ENCODE measurements around the gene SERPINA3.
"Not testable (repeated sequence)": the region's sequence is repeated elsewhere in the genome, so short reads cannot be mapped to it uniquely, and the experiment has no call there.

The SERPINA3 gene

GRCh38 chr14:94612174-94612573 lies at the start of gene SERPINA3:
Gene SERPINA3 (plus strand): TSS chr14:94612391. CDS start chr14:94614442, 2,051 bp downstream.
- no peak for DNase-seq (ENCODE audit: low read depth in 3 of 3)

GRCh38 chr14:94562941-94563883 lies 49.0 kb upstream of the SERPINA3 start:
- DNase-seq (ENCODE audit: low read depth in 3 of 3), result no peak

GRCh38 chr14:94564381-94564780 lies 47.8 kb upstream of the SERPINA3 start:
- no peak for DNase-seq (ENCODE audit: low read depth in 3 of 3)

- DNase-seq (ENCODE audit: low read depth in 3 of 3), result no peak
Observed at GRCh38 chr14:94568186-94568585, 44.0 kb upstream of the SERPINA3 start.

DNA sequence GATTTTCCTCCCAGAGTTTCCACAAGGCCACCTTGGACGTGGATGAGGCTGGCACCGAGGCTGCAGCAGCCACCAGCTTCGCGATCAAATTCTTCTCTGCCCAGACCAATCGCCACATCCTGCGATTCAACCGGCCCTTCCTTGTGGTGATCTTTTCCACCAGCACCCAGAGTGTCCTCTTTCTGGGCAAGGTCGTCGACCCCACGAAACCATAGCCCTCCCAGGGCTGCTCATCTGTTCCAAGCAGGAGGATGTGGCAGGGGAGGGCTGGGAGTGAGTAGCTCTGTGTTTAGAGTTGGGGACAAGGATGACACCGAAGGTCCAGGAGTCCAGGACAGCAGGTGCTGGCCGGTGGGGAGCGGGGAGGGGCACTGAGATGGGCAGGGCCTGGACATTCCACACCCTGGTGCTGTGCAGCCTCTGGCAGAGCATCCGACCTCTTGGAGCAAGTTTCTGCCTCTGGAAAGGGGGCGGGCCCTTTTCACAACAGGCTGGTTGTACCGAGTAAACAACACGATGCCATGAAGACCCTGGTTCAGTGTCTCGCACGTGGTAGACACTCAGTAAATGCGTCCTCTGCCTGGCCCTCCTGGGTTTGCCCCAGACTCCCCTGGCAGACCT lies 42.7 kb upstream of the SERPINA3 start:
- no peak for DNase-seq (ENCODE audit: low read depth in 3 of 3)

GRCh38 chr14:94570002-94570400 lies 42.2 kb upstream of the SERPINA3 start:
- DNase-seq (ENCODE audit: low read depth in 3 of 3), result no peak

DNA sequence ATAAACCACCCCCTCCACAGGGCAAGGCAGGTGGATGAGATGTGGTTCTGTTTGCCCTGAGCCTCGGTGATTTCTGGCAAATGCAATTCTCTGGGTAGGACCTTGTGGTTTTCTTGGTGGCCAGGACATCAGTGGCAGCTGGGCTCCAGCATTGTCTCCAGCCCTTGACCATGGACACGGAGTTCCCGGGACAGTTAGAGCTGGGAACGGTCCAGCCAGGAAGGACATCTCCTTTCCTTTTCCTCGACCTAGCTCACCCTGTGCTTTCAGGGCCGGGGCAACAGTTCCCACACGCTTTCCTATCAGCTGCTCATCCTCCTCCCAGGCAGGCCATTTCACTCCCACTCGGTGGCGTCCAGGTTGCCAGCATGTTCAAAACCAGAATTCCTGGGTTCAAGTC lies 41.8 kb upstream of the SERPINA3 start:
- no peak for DNase-seq (ENCODE audit: low read depth in 3 of 3)

- DNase-seq (ENCODE audit: low read depth in 3 of 3), result no peak
Observed at GRCh38 chr14:94571395-94571794, 40.8 kb upstream of the SERPINA3 start.

- DNase-seq (ENCODE audit: low read depth in 3 of 3), result no peak
Observed at GRCh38 chr14:94571950-94572349, 40.2 kb upstream of the SERPINA3 start.

- DNase-seq (ENCODE audit: low read depth in 3 of 3), result no peak
Observed at GRCh38 chr14:94572637-94573303, 39.4 kb upstream of the SERPINA3 start.

DNA sequence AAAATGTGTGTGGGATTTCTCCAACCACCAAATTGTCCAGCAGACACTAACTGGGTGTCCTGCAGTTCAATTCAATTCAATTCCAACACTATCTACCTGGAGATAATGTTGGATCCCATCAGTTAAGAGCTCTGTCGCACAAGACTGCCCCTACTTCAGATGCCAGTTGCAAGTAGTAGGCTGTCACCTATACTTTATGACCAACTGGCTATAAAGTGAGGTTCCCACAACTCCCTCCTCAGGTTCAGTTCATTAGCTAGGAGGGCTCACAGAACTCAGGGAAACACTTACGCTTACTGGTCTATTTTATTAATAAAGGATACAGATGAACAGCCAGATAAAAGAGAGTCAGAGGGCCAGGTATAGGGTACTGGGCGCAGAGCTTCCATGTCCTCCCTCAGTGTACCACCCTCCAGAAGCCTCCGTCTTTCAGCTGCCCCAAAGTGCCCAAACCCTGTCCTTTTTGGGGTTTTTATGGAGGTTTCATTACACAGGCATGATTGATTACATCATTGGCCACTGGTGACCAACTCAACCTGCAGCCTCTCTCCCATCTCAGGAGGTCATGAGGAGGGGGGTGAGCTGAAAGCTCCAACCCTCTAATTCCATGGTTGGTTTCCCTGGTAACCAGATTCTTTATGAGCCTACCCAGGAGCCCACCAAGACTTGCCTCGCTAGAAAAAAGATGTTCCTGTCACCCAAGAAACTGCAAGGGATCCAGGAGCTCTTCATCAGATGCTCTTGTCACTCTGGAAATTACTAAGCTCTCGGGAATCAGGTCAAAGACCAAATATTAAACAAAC lies 38.5 kb upstream of the SERPINA3 start:
- no peak for DNase-seq (ENCODE audit: low read depth in 3 of 3)

DNA sequence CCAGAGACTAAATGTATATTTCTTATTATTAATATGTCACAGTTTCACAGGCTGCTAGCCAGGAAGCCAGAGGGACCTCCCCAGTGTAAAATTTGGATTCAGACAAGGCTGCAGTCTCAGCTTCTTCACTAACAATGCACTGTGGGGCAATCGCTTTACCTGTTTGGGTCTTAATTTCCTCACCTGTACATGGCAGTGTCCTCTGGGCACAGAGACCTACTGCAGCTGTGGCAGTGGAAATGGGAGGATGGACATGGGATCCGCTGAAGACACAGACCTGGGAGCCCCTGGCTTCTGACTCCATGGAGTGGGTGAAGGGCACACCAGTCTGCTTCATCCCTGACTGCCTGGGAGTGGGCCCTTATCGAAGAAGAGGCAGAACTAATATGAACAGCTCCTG lies 37.9 kb upstream of the SERPINA3 start:
- DNase-seq (ENCODE audit: low read depth in 3 of 3), result no peak

- DNase-seq (ENCODE audit: low read depth in 3 of 3), result no peak
Observed at GRCh38 chr14:94575730-94576585, 36.2 kb upstream of the SERPINA3 start.

GRCh38 chr14:94577472-94577871 lies 34.7 kb upstream of the SERPINA3 start:
- DNase-seq (ENCODE audit: low read depth in 3 of 3), result not testable (repeated sequence)

DNA sequence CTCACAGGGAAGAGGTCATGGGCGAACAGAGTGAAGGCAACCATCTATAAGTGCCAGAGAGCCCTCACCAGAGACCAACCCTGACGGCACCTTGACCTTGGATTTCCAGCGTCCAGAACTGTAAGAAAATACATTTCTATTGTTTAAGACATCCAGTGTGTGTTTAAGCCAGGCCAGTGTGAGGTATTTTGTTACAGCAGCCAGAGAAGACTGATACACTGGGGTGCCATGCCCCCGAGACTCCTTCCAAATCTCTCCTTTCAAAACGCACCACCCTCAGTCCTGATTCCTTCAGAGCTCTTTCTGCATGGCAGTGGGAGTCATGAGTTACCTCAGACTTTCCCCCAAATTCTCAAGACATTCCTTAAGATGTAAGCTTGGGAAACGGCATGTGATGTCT lies 33.5 kb upstream of the SERPINA3 start:
- DNase-seq (ENCODE audit: low read depth in 3 of 3), result no peak

DNA sequence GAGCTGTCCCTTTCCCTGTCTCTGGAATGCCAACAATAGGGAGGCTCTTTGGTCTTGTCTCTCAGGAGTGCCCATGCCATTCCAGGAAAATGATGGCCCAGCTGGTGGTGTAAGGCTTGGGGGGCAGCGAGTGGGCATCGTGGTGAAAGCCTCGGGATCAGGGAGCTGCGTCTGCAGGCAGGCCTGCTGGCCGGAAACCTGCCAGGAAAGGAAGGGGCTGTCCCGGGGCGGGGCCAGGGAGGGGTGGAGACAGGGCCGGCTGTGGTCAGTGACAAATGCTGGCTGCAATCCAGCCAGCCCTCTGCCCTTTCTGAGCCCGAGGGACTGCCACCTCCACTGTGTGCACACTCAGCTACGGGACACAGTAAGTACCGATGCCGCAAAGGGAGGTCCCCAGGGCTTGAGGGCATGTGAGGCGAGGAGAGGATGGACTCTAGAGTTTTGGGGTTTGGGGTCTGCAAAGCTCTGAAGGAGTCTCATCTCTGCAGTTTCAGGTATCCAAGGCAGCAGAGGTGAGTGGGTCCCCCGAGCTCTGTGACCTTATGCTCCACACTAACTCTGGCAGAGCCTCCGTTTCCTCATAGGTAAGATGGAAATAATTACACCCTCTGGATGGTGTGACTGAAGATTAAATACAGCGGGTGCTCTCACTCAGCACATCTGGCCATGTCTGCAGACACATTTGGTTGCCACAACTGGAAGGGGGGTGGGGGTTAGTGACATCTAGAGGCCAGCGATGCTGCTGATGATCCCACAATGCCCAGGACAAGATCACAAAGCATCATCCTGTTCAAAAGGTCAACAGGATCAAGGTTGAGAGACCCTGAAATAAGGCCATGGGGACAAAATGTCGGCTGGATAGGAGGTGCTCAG lies 30.8 kb upstream of the SERPINA3 start, which contains the start of gene SERPINA5:
TSS of gene SERPINA5 (plus strand) at position 300 of the 873 bp plus-strand sequence. CDS start 5,937 bp downstream, outside the sequence.
- DNase-seq (ENCODE audit: low read depth in 3 of 3), result no peak

- DNase-seq (ENCODE audit: low read depth in 3 of 3), result no peak
Observed at GRCh38 chr14:94582199-94582750, 29.9 kb upstream of the SERPINA3 start.

DNA sequence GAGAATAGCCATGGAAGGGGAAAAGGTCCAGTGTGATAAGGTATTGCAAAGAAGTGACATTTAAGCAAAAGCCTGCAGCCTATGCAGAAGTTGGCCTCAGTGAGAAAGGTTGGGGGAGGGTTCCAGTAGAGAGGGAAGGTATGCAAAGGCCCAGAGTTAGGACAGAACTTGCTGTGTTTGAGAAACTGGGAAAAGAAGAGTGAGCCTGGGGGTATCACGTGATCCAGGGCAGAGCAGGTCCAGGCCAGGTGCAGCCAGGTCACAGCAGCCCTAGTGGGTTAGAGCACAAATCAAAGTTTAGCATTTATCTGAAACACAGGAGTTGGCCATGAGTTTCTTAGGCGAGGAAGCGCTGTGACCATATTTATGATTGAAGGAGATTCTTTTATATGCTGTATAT lies 29.3 kb upstream of the SERPINA3 start:
- DNase-seq (ENCODE audit: low read depth in 3 of 3), result no peak

- no peak for DNase-seq (ENCODE audit: low read depth in 3 of 3)
Observed at GRCh38 chr14:94583557-94583956, 28.6 kb upstream of the SERPINA3 start.
